GM13976 (cell line): ENCODE measurements around the gene MPIG6B.
A peak's percentile ranks its signal among the peaks of the same experiment; 100 is the strongest.

Experiments
- DNase-seq: peaks from one replicate; pipeline ENCODE4 v3.0.0; 2012; ENCODE audit warnings: low spot score
- in situ Hi-C: fragments of 300-500 bp; cut with MboI; formaldehyde crosslinking; loops from one replicate; pipeline ENCODE4 v1.12.0; 2022; ENCODE audit warnings: low sequenced_read_pairs, mixed read lengths, inconsistent platforms; ENCODE audit not compliant: unreplicated experiment
- TF ChIP-seq, protein P1 (sequence below): IDR thresholded peaks from 2 replicates; pipeline ENCODE4 v1.5.1; 2012; ENCODE audit warnings: borderline replicate concordance, mild to moderate bottlenecking; ENCODE audit not compliant: insufficient read depth; ENCODE audit errors: extremely low read depth, missing control alignments, control extremely low read depth

MPIG6B gene

DNA sequence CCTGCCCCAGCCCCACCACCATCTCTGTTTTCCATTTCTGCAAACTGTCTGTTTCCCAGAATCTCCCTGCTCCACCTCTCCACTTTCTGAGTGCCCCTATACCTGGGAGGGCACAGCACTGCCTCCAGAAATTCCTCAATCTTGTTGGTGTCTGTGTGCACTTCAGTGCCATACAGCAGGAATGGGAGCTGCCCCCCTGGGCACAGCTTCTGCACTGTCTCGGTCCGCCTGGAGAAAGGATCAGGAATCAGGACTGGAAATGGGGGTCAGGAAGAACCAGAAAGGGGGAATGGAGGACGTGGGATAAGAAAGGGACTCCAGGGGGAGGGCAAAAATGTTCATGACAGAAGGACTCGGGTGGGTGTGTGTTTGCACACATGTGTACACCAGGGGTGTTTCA is 10.6 kb downstream of the MPIG6B start:
- no peak for DNase-seq
- in situ Hi-C loops = no loop called here
- TF ChIP-seq, protein P1, sequence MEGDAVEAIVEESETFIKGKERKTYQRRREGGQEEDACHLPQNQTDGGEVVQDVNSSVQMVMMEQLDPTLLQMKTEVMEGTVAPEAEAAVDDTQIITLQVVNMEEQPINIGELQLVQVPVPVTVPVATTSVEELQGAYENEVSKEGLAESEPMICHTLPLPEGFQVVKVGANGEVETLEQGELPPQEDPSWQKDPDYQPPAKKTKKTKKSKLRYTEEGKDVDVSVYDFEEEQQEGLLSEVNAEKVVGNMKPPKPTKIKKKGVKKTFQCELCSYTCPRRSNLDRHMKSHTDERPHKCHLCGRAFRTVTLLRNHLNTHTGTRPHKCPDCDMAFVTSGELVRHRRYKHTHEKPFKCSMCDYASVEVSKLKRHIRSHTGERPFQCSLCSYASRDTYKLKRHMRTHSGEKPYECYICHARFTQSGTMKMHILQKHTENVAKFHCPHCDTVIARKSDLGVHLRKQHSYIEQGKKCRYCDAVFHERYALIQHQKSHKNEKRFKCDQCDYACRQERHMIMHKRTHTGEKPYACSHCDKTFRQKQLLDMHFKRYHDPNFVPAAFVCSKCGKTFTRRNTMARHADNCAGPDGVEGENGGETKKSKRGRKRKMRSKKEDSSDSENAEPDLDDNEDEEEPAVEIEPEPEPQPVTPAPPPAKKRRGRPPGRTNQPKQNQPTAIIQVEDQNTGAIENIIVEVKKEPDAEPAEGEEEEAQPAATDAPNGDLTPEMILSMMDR = no peak

DNA sequence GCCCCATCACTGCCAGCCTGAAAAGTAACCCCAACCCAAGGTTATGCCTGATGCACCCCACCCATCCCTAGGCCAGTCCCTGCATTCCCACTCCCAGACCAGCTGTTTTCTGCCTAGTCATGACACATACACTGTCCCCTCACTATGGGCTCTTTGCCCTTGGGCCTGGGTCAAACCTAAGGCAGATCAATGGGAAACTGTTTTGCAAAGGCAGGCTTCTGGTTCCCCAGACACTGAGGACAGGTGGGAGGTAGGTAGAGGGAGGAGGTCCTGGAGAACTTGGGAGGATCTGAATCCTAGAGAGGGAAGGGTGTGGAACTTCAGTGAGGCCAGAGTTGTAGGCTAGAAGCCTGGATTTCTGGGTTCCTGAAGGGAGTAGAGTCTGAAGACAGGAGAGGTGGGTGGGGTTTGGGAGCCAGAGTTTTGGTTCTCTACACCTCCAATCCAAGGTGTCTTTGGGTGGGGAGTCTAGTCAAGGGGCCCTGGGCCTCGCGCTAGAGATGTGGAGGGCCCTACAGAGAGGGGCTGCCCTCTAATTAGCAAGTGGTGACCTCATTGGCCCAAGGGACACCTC is 11.2 kb downstream of the MPIG6B start:
- in situ Hi-C loops = no loop called here
- DNase-seq = no peak
- TF ChIP-seq, protein P1 = no peak

DNA sequence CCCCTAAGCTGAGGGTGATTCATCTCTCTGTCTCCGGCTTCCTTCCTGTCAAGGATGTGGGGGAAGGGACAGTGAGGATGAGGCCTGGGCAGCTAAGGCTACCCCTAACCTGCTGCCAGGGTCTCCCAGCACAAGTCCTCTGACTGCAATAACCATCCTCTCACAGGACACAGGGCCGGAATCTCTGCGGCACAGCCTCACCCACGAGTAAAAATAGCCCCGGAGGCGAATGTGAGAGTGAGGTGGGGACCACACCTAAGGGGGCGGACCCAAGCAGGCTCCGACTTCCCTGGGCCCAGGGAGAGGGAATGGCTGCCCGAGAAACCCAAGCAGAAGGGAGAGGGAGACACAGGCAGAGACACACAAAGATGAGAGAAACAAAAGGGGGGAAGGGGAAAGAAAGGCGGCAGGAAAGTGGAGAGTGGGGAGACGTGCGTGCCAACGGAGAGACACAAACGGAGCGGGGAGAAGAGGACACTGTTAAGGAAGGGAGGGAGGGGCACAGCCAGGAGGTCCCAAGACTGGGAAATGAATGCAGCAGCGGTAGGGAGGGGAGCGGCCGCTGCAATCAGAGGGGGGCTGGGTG is 11.7 kb downstream of the MPIG6B start:
- TF ChIP-seq, protein P1 = no peak
- peak; percentile 84 for DNase-seq
- in situ Hi-C loops = no loop called here

DNA sequence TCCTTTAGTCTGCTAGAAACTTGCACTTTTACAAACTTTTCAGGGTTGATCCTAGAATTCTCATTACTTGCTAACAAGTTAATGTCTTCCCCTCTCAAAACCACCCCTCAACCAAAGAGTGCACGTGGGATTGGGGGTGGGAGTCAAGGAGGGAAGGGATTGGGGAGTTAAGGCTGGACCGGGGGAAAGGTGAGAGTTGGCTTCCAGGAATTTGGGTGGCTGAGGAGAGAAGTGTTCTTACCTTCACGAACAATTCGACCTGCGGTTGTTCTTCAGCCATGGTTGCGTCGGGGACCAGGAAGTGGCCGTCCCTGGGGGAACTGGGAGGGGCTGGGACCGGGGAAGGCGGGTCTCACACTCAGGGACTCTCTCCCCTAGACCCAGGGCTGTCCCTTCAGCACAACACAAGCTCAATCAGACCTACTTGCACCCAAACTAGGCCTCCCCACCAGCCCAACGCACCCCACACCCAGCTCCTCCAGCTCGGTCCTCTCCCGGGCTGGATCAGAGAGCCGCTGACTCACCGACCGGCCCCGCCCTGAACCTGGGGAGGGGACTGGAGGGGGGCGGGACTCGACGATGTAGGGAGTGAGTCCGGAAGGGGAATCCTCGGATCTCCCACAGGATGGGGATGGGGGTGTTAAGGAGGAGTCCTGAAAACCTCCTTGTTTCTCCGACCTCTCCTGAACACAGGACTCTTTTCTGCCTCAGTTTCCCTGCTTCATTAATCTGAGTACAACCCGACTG is 13.0 kb downstream of the MPIG6B start, which contains the start of gene CLIC1:
TSS of gene CLIC1 (minus strand) at position 510 of the 747 bp plus-strand sequence. CDS start at position 280, 230 bp downstream.
- TF ChIP-seq, protein P1 = no peak
- peak; percentile 86 for DNase-seq
- in situ Hi-C loops = no loop called here

DNA sequence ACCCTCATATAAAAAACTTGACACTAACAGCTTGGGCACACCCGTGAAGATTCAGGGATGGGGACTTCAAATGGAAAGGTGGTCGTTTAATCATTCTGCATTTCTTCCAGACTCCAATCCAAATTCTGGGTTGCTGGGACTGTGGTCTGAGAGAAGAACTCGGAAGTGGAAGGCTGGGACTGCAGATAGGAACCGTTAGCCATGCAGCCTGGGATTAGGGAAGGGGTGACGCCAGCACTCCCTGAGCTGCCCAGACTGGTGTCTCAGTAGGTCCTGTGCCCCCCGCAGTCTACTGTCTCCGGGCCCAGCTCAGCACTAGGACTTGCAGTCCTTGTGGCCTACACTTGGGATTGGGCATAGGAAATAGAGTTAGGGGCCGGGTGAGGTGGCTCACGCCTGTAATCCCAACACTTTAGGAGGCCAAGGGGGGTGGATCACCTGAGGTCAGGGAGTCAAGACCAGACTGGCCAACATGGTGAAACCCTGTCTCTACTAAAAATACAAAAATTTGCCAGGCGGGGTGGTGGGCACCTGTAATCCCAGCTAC is 13.7 kb downstream of the MPIG6B start:
- in situ Hi-C loops = no loop called here
- TF ChIP-seq, protein P1 = no peak

DNA sequence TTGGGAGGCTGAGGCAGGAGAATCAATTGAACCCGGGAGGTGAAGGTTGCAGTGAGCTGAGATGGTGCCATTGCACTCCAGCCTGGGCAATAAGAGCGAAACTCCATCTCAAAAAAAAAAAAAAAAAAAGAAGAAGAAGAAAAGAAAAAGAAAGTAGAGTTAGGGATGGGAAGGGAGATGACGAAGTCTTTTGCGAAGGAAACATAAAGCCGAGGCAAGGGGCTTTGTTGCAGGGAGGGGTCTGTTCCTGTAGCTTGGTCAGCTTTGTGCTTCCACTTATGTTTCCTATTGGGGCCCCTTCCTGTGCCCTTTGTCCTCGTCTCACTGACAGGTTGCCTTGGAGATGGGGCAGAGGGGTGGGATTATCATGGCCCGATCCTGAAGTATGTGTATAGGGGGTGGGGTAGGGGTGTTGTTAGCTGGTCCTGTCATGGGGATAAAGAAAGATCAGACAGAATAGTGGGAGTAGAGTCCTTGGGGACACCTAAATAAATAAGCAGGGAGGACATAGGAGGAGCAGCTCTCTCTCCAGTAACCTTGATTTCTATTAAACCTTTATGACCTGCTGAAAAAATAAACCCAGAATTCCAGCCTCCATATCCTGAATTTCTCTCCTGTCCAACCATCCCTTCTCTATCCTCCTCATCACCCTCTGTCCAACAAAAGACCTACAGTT is 14.3 kb downstream of the MPIG6B start:
- no peak for DNase-seq
- in situ Hi-C loops = no loop called here
- TF ChIP-seq, protein P1 = no peak

More for the DNA sequence above, 13.7 kb downstream of the MPIG6B start:
- no peak for DNase-seq
